Measurements from ENCODE around the gene PARP2.

Gene PARP2

GRCh38 chr14:20379743-20380142 is 36.3 kb downstream of the PARP2 start:
- Histone ChIP-seq H3K4me3 (ENCODE audit: low read length in 2 of 2) (no peak overlapping the region), H3K36me3 (ENCODE audit: control insufficient read depth in 2 of 2, insufficient read depth in 2 of 2, low read length in 2 of 2) (peaks cover 71 to 87% of the 10 kb centered on the region in 2 donors)

GRCh38 chr14:20380681-20381080 is 37.2 kb downstream of the PARP2 start:
- Histone ChIP-seq H3K9ac (ENCODE audit: low read length in 2 of 2) (no peak overlapping the region), H3K27me3 (ENCODE audit: control insufficient read depth in 1 of 2, insufficient read depth in 2 of 2, low read length in 2 of 2) (no peaks in the 10 kb centered on the region), H3K4me3 (ENCODE audit: low read length in 2 of 2) (no peak overlapping the region), H3K36me3 (ENCODE audit: control insufficient read depth in 2 of 2, insufficient read depth in 2 of 2, low read length in 2 of 2) (peaks cover 73 to 89% of the 10 kb centered on the region in 2 donors), H3K27ac (ENCODE audit: low read length) (no peak overlapping the region), H3K9me3 (ENCODE audit: control insufficient read depth in 2 of 2, low read length in 2 of 2) (no peaks in the 10 kb centered on the region), H3K4me1 (ENCODE audit: control insufficient read depth, insufficient read depth, low read length) (no peaks in the 10 kb centered on the region)

More at GRCh38 chr14:20379743-20380142, 36.3 kb downstream of the PARP2 start:
- no peak overlapping the region for H3K9ac ChIP-seq (ENCODE audit: low read length in 2 of 2)
- H3K27me3 ChIP-seq (ENCODE audit: control insufficient read depth in 1 of 2, insufficient read depth in 2 of 2, low read length in 2 of 2) = no peaks in the 10 kb centered on the region
- H3K4me1 ChIP-seq (ENCODE audit: control insufficient read depth, insufficient read depth, low read length) = no peaks in the 10 kb centered on the region
- H3K9me3 ChIP-seq (ENCODE audit: control insufficient read depth in 2 of 2, low read length in 2 of 2) = no peaks in the 10 kb centered on the region
- H3K27ac ChIP-seq (ENCODE audit: low read length) = no peak overlapping the region

- H3K9ac ChIP-seq (ENCODE audit: low read length in 2 of 2) = no peak overlapping the region
- H3K4me1 ChIP-seq (ENCODE audit: control insufficient read depth, insufficient read depth, low read length) = no peaks in the 10 kb centered on the region
- H3K27ac ChIP-seq (ENCODE audit: low read length) = no peak overlapping the region
- H3K36me3 ChIP-seq (ENCODE audit: control insufficient read depth in 2 of 2, insufficient read depth in 2 of 2, low read length in 2 of 2) = peaks cover 74 to 89% of the 10 kb centered on the region in 2 donors
- no peak overlapping the region for H3K4me3 ChIP-seq (ENCODE audit: low read length in 2 of 2)
- H3K27me3 ChIP-seq (ENCODE audit: control insufficient read depth in 1 of 2, insufficient read depth in 2 of 2, low read length in 2 of 2) = no peaks in the 10 kb centered on the region
- no peaks in the 10 kb centered on the region for H3K9me3 ChIP-seq (ENCODE audit: control insufficient read depth in 2 of 2, low read length in 2 of 2)
Observed at GRCh38 chr14:20381341-20381740, 37.9 kb downstream of the PARP2 start.

- H3K4me3 ChIP-seq (ENCODE audit: low read length in 2 of 2) = no peak overlapping the region
Observed at GRCh38 chr14:20382526-20382925, 39.1 kb downstream of the PARP2 start.

GRCh38 chr14:20383032-20383431 is 39.6 kb downstream of the PARP2 start:
- Histone ChIP-seq H3K9ac (ENCODE audit: low read length in 2 of 2) (no peak overlapping the region), H3K4me3 (ENCODE audit: low read length in 2 of 2) (no peak overlapping the region), H3K27me3 (ENCODE audit: control insufficient read depth in 1 of 2, insufficient read depth in 2 of 2, low read length in 2 of 2) (no peaks in the 10 kb centered on the region), H3K27ac (ENCODE audit: low read length) (no peak overlapping the region), H3K4me1 (ENCODE audit: control insufficient read depth, insufficient read depth, low read length) (no peaks in the 10 kb centered on the region), H3K9me3 (ENCODE audit: control insufficient read depth in 2 of 2, low read length in 2 of 2) (no peaks in the 10 kb centered on the region), H3K36me3 (ENCODE audit: control insufficient read depth in 2 of 2, insufficient read depth in 2 of 2, low read length in 2 of 2) (peaks cover 81 to 87% of the 10 kb centered on the region in 2 donors)

More at GRCh38 chr14:20382526-20382925, 39.1 kb downstream of the PARP2 start:
- Histone ChIP-seq H3K4me1 (ENCODE audit: control insufficient read depth, insufficient read depth, low read length) (no peaks in the 10 kb centered on the region), H3K9me3 (ENCODE audit: control insufficient read depth in 2 of 2, low read length in 2 of 2) (no peaks in the 10 kb centered on the region), H3K9ac (ENCODE audit: low read length in 2 of 2) (no peak overlapping the region), H3K27me3 (ENCODE audit: control insufficient read depth in 1 of 2, insufficient read depth in 2 of 2, low read length in 2 of 2) (no peaks in the 10 kb centered on the region), H3K27ac (ENCODE audit: low read length) (no peak overlapping the region), H3K36me3 (ENCODE audit: control insufficient read depth in 2 of 2, insufficient read depth in 2 of 2, low read length in 2 of 2) (peaks cover 76 to 86% of the 10 kb centered on the region in 2 donors)

GRCh38 chr14:20383636-20384035 is 40.2 kb downstream of the PARP2 start:
- H3K4me3 ChIP-seq (ENCODE audit: low read length in 2 of 2) = no peak overlapping the region
- no peak overlapping the region for H3K9ac ChIP-seq (ENCODE audit: low read length in 2 of 2)
- H3K4me1 ChIP-seq (ENCODE audit: control insufficient read depth, insufficient read depth, low read length) = no peaks in the 10 kb centered on the region
- no peaks in the 10 kb centered on the region for H3K9me3 ChIP-seq (ENCODE audit: control insufficient read depth in 2 of 2, low read length in 2 of 2)
- H3K27me3 ChIP-seq (ENCODE audit: control insufficient read depth in 1 of 2, insufficient read depth in 2 of 2, low read length in 2 of 2) = no peaks in the 10 kb centered on the region
- peaks cover 83 to 87% of the 10 kb centered on the region in 2 donors for H3K36me3 ChIP-seq (ENCODE audit: control insufficient read depth in 2 of 2, insufficient read depth in 2 of 2, low read length in 2 of 2)
- H3K27ac ChIP-seq (ENCODE audit: low read length) = no peak overlapping the region

GRCh38 chr14:20384321-20384720 is 40.9 kb downstream of the PARP2 start:
- Histone ChIP-seq H3K27ac (ENCODE audit: low read length) (no peak overlapping the region), H3K36me3 (ENCODE audit: control insufficient read depth in 2 of 2, insufficient read depth in 2 of 2, low read length in 2 of 2) (peaks cover 80 to 85% of the 10 kb centered on the region in 2 donors), H3K9ac (ENCODE audit: low read length in 2 of 2) (no peak overlapping the region), H3K4me3 (ENCODE audit: low read length in 2 of 2) (no peak overlapping the region), H3K27me3 (ENCODE audit: control insufficient read depth in 1 of 2, insufficient read depth in 2 of 2, low read length in 2 of 2) (no peaks in the 10 kb centered on the region), H3K4me1 (ENCODE audit: control insufficient read depth, insufficient read depth, low read length) (no peaks in the 10 kb centered on the region), H3K9me3 (ENCODE audit: control insufficient read depth in 2 of 2, low read length in 2 of 2) (no peaks in the 10 kb centered on the region)

- Histone ChIP-seq H3K27ac (ENCODE audit: low read length) (no peak overlapping the region), H3K4me1 (ENCODE audit: control insufficient read depth, insufficient read depth, low read length) (no peaks in the 10 kb centered on the region), H3K27me3 (ENCODE audit: control insufficient read depth in 1 of 2, insufficient read depth in 2 of 2, low read length in 2 of 2) (no peaks in the 10 kb centered on the region), H3K4me3 (ENCODE audit: low read length in 2 of 2) (no peak overlapping the region), H3K9me3 (ENCODE audit: control insufficient read depth in 2 of 2, low read length in 2 of 2) (no peaks in the 10 kb centered on the region), H3K36me3 (ENCODE audit: control insufficient read depth in 2 of 2, insufficient read depth in 2 of 2, low read length in 2 of 2) (peaks cover 80 to 85% of the 10 kb centered on the region in 2 donors), H3K9ac (ENCODE audit: low read length in 2 of 2) (no peak overlapping the region)
Observed at GRCh38 chr14:20384886-20385285, 41.5 kb downstream of the PARP2 start.

- peaks cover 78 to 86% of the 10 kb centered on the region in 2 donors for H3K36me3 ChIP-seq (ENCODE audit: control insufficient read depth in 2 of 2, insufficient read depth in 2 of 2, low read length in 2 of 2)
- H3K27ac ChIP-seq (ENCODE audit: low read length) = no peak overlapping the region
Observed at GRCh38 chr14:20386276-20386855, 42.9 kb downstream of the PARP2 start.

GRCh38 chr14:20387576-20387975 is 44.1 kb downstream of the PARP2 start:
- H3K36me3 ChIP-seq (ENCODE audit: control insufficient read depth in 2 of 2, insufficient read depth in 2 of 2, low read length in 2 of 2) = peaks cover 78 to 79% of the 10 kb centered on the region in 2 donors
- no peaks in the 10 kb centered on the region for H3K9me3 ChIP-seq (ENCODE audit: control insufficient read depth in 2 of 2, low read length in 2 of 2)
- no peaks in the 10 kb centered on the region for H3K4me1 ChIP-seq (ENCODE audit: control insufficient read depth, insufficient read depth, low read length)
- H3K9ac ChIP-seq (ENCODE audit: low read length in 2 of 2) = no peak overlapping the region
- no peaks in the 10 kb centered on the region for H3K27me3 ChIP-seq (ENCODE audit: control insufficient read depth in 1 of 2, insufficient read depth in 2 of 2, low read length in 2 of 2)
- no peak overlapping the region for H3K27ac ChIP-seq (ENCODE audit: low read length)
- no peak overlapping the region for H3K4me3 ChIP-seq (ENCODE audit: low read length in 2 of 2)

More at GRCh38 chr14:20386276-20386855, 42.9 kb downstream of the PARP2 start:
- Histone ChIP-seq H3K9me3 (ENCODE audit: control insufficient read depth in 2 of 2, low read length in 2 of 2) (no peaks in the 10 kb centered on the region), H3K4me3 (ENCODE audit: low read length in 2 of 2) (no peak overlapping the region), H3K9ac (ENCODE audit: low read length in 2 of 2) (no peak overlapping the region), H3K27me3 (ENCODE audit: control insufficient read depth in 1 of 2, insufficient read depth in 2 of 2, low read length in 2 of 2) (no peaks in the 10 kb centered on the region), H3K4me1 (ENCODE audit: control insufficient read depth, insufficient read depth, low read length) (no peaks in the 10 kb centered on the region)

- H3K4me3 ChIP-seq (ENCODE audit: low read length in 2 of 2) = no peak overlapping the region
- peaks cover 74 to 77% of the 10 kb centered on the region in 2 donors for H3K36me3 ChIP-seq (ENCODE audit: control insufficient read depth in 2 of 2, insufficient read depth in 2 of 2, low read length in 2 of 2)
- no peaks in the 10 kb centered on the region for H3K9me3 ChIP-seq (ENCODE audit: control insufficient read depth in 2 of 2, low read length in 2 of 2)
- H3K4me1 ChIP-seq (ENCODE audit: control insufficient read depth, insufficient read depth, low read length) = no peaks in the 10 kb centered on the region
- H3K27ac ChIP-seq (ENCODE audit: low read length) = no peak overlapping the region
- no peaks in the 10 kb centered on the region for H3K27me3 ChIP-seq (ENCODE audit: control insufficient read depth in 1 of 2, insufficient read depth in 2 of 2, low read length in 2 of 2)
- no peak overlapping the region for H3K9ac ChIP-seq (ENCODE audit: low read length in 2 of 2)
Observed at GRCh38 chr14:20388159-20388558, 44.7 kb downstream of the PARP2 start.

Measured in stomach smooth muscle (tissue), 2 donors.